NCI-H226 (cell line): Measurements from ENCODE around the gene ZNF716.
"Not testable (repeated sequence)": the region's sequence is repeated elsewhere in the genome, so short reads cannot be mapped to it uniquely, and the experiment has no call there.

Experiments
- DNase-seq: peaks from one replicate; pipeline ENCODE4 v3.0.0-alpha.2; 2015

The ZNF716 gene

GRCh38 chr7:57427146-57427545 lies 22.8 kb upstream of the ZNF716 start:
- DNase-seq = no peak

GRCh38 chr7:57427594-57427993 lies 22.4 kb upstream of the ZNF716 start:
- DNase-seq = no peak

GRCh38 chr7:57432583-57432982 lies 17.4 kb upstream of the ZNF716 start:
- no peak for DNase-seq

GRCh38 chr7:57437581-57437980 lies 12.4 kb upstream of the ZNF716 start:
- no peak for DNase-seq

- DNase-seq = no peak
Measured at GRCh38 chr7:57438244-57438643, 11.7 kb upstream of the ZNF716 start.

- no peak for DNase-seq
Measured at GRCh38 chr7:57443567-57443966, 6.4 kb upstream of the ZNF716 start.

- DNase-seq = not testable (repeated sequence)
Measured at GRCh38 chr7:57469186-57469828, 19.3 kb downstream of the ZNF716 start.

- DNase-seq = not testable (repeated sequence)
Measured at GRCh38 chr7:57480304-57480703, 30.3 kb downstream of the ZNF716 start.

- DNase-seq = not testable (repeated sequence)
Measured at GRCh38 chr7:57485022-57485421, 35.0 kb downstream of the ZNF716 start.

GRCh38 chr7:57487957-57488356 lies 38.0 kb downstream of the ZNF716 start:
- no peak for DNase-seq

- DNase-seq = not testable (repeated sequence)
Measured at GRCh38 chr7:57495111-57495510, 45.1 kb downstream of the ZNF716 start.

GRCh38 chr7:57496395-57496794 lies 46.4 kb downstream of the ZNF716 start:
- no peak for DNase-seq

- no peak for DNase-seq
Measured at GRCh38 chr7:57505176-57505575, 55.2 kb downstream of the ZNF716 start.
